HG03565 (cell line): ENCODE results near the gene ZNF563.
"Not testable (repeated sequence)": the region's sequence is repeated elsewhere in the genome, so short reads cannot be mapped to it uniquely, and the experiment has no call there.

ENCODE experiments used
- ATAC-seq: cut with Tn5 transposase; IDR thresholded peaks from one replicate; pipeline ENCODE4 v1.9.1; 2021; ENCODE audit warnings: mild to moderate bottlenecking, moderate library complexity; ENCODE audit not compliant: unreplicated experiment

The ZNF563 gene

DNA sequence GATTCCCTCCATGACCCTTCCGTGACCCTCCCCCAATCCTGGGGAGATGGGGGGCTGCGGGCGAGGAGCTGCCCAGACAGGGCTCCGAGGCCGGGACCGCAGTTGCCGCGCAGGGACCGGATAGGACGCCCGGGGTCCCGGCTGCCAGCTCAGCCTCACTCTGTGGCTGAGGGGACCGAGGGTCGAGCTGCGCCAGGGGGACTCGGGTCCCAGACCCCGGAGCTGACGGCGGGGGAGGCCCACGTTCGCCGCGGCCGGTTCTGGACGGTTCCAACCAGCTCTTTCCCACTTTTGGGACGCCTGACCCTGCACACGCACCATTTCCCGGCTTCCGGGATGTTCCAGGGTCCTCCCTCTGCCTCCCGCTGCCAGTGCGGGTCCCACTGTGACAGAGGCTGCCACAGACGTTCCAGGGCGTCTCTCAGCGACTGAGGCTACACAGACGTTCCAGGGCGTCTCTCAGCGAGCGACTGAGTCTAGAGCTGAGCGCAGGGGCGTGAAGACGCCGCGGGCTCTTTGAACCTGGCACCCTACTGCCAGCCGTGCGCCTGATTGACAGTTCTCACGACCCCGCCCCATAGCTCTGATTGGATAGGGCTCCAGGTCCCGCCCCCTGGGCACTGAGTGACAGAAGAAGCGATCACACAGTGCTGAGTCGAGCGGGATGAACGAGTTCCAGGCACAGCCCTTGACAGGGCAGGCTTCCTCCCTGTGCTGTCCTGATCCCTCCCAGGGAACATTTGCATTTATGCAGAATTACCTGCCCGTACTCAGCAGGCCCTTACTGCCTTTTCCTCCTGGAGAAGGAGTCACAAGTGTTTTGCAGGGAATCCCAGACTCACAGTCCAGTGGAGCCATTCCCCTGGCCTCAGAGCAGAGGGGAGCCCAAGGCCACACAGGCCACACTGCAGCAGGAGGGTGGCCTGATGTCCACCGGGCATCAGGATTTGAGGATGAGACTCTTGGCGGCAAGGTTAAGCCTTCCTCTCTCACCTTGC, at the start of gene ZNF563:
ZNF563 (minus strand) TSS at position 472 of the 998 bp plus-strand sequence; CDS start at position 321, 151 bp downstream.
- peak; percentile 66 for ATAC-seq

DNA sequence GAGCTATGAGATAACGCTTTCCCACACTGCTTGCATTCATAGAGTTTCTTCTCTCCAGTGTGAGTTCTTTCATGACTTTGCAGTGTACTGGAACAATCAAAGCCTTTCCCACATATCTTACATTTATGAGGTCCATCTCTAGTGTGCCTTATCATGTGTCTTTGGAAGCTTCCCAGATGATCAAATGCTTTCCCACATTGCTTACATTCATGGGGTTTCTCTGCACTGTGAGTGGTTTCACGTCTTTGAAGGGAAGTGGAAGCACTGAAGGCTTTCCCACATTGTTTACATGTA, 47.0 kb upstream of the ZNF563 start:
- no peak for ATAC-seq

DNA sequence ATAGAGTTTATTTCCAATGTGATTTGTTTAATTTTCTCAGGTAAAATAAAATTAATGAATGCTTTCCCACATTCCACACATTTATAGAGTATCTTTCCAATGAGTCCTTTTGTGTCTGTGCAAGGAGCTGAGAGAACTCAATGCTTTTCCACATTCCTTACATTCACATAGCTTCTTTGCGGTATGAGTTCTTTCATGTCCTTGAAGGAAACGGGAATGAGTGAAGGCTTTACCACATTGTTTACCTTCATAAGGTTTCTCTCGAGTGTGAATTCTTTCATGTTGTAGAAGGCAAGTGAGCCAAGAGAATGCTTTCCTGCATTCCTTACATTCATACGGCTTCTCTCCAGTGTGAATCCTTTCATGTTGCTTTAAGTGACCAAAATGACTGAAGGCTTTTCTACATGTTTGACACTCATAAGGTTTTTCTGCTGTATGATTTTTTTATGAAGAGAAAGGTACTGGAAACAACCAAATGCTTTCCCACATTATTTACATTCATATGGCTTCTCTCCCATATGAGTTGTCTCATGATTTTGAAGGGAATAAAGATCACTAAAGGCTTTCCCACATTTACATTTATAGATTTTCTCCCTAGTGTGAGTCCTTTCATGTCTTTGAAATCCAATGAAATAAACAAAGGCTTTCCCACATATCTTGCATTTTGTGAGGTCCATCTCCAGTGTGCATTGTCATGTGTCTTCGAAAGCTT, 46.5 kb upstream of the ZNF563 start:
- ATAC-seq, result no peak

GRCh38 chr19:12374026-12374425, 40.6 kb upstream of the ZNF563 start:
- ATAC-seq, result no peak

DNA sequence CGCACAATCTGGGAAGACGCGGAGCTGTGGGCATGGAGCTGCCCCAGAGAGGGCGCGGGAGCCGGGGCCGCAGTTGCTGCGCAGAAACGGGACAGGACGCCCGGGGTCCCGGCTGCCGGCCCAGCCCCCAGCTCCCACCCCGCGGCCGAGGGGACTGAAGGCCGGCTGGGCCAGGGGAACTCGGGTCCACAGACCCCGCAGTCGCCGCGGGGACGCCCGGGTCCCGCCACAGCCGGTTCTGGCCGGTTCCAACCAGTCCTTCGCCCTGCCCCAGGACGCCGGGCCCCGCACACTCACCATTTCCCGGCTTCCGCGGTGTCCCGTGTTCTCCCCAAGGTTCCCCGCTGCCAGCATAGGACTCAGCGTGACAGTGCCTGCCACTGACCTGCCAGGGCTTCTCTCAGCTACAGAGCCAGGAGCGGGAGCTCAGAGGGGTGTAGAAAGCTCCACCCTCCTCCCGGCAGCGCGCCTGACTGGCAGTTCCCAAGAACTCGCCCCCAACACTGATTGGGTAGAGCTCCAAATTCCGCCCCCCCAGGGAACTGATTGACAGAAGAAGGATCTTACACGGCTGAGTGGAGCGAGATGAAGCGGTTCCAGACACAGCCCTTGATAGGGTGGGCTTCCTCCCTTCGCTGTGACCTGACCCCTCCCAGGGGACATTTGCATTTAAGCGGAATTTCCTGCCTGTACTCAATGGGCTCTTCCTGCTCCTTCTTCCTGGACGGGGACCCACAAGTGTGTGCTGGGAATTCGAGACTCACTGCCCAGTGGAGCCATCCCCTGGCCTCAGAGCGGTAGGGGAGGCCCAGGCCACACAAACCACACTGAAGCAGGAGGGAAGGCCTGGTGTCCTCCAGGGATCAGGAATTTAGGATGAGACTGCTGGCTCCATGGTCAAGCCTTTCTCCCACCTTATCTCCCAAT, 32.1 kb upstream of the ZNF563 start, which contains the start of gene ZNF442:
ZNF442 (minus strand) TSS at position 448 of the 927 bp plus-strand sequence. CDS start 2,052 bp downstream, outside the sequence.
- peak; percentile 79 for ATAC-seq

DNA sequence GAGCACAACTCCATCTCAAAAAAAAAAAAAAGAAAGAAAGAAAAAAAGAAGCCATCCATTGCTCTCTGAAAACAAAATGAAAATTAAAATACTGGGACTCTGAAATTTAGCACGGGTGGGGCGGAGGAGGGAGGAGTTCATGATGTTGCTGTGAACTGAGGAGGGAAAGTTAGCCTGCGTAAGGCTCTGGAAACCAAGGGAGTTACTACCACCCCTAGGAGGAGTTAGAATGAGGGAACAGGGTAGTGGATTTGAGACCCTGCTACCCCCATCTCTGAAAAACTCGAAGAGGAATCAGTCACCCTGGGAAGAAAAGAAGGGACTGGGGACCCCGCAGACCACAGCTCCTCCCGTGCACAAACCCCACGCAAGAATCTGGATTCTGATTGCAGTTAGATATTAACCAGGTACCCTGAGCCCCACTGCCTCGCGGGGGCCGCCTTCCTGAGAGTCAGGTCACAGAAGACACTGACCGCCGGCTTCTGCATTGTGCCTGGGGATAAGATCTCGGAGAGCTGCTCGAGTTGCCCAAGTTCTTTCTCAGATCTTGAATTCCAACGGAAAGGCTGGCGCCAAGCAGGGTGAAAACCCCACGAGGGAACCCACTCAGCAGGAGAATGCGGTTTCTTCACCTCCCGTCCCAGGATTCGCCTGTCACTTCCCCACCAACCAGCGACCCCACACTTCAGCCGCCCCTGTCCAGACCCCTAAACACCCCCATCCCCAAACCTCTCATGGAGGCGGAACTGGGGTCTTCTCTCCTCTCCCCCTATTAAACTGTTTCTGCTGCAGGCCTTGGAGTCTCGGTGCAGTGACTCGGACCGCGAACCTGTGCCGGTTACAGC, 31.2 kb upstream of the ZNF563 start:
- no peak for ATAC-seq

- not testable (repeated sequence) for ATAC-seq
Observed at GRCh38 chr19:12362236-12362635, 28.8 kb upstream of the ZNF563 start.

DNA sequence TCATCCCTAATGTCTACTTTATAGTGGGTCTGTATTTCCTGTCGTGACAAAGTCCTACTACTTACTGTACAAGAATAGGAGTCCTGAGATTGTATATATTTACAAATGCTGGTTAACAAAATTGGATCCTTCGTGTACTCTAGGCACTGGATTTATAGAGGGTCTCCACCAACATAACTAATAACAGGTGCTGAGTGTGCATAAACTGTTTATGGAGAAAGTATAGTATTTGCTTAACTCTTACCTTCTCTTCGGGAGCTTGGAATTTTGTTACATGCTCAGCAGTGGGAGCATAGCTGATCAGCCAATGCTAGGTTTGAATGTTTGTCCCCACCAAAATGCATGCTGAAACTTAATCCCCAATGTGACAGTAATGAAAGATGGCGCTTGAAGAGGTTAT, 19.9 kb upstream of the ZNF563 start:
- ATAC-seq, result no peak

DNA sequence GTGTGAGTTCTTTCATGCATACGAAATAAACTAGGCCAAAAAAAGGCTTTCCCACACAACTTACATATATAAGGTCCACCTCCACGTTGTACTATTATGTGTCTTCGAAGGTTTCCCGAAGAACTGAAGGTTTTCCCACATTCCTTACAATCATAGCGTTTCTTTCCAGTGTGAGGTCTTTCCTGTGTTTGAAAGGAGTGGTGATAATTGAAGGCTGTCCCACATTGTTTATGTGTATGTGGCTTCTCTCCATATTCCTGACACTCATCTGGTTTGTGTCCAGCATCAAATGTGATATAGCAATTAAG, 17.4 kb upstream of the ZNF563 start:
- no peak for ATAC-seq

DNA sequence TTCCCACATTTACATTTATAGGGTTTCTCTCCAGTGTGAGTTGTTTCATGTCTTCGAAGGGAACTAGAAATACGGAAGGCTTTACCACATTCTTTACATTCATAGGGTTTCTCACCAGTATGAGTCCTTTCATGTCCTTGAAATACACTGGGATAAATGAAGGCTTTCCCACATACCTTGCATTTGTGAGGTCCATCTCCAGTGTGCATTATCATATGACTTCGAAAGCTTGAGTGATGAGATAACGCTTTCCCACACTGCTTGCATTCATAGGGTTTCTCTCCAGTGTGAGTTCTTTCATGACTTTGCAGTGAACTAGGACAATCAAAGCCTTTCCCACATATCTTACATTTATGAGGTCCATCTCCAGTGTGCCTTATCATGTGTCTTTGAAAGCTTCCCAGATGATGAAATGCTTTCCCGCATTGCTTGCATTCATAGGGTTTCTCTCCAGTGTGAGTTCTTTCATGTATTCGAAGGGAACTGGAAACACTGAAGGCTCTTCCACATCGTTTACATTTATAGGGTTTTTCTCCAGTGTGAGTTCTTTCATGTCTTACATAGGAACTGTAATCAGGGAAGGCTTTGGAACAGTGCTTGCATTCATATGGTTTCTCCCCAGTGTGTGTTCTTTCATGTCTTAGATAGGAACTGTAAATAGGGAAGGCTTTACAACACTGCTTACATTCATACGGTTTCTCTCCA, 16.9 kb upstream of the ZNF563 start:
- ATAC-seq, result no peak

DNA sequence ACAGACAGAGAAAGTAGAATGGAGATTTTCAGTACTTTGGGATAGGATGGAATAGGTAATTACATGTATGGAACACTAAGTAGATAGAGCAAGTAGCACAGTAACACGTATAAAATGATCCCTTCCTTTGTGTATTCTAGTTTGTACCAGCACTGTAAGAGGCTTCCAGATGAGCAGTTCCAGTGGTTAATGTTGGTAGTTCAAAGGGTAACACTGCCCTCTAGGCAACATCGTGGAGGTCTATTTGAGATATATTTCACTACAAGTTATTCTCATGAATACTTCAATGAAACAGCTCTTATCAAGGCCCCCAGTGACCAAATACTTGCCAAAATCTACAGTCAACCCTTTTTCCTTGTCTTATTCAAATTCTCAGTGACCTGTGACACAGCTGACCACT, 13.5 kb upstream of the ZNF563 start:
- no peak for ATAC-seq

DNA sequence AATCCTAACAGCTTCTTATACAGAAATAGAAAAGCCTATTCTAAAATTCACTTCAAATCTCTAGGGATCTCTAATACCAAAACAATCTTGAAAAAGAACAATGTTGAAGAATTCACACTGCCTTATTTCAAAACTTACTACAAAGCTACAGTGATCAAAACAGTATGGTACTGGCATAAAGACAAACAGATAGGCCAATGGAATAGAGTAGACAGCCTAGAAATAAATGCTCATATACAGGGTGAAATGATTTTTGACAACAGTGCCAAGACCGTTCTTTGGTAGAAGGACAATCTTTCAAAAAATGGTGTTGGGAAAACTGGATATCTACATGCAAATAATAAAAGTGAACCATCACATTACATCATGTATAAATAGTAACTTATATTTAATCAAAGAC, 11.8 kb upstream of the ZNF563 start:
- ATAC-seq, result no peak

- ATAC-seq, result no peak
Observed at GRCh38 chr19:12331211-12331941, 2.1 kb downstream of the ZNF563 start.

GRCh38 chr19:12330340-12330739, 3.1 kb downstream of the ZNF563 start:
- no peak for ATAC-seq

- no peak for ATAC-seq
Observed at GRCh38 chr19:12325690-12326089, 7.7 kb downstream of the ZNF563 start.

GRCh38 chr19:12318782-12319413, 14.5 kb downstream of the ZNF563 start:
- ATAC-seq, result no peak

DNA sequence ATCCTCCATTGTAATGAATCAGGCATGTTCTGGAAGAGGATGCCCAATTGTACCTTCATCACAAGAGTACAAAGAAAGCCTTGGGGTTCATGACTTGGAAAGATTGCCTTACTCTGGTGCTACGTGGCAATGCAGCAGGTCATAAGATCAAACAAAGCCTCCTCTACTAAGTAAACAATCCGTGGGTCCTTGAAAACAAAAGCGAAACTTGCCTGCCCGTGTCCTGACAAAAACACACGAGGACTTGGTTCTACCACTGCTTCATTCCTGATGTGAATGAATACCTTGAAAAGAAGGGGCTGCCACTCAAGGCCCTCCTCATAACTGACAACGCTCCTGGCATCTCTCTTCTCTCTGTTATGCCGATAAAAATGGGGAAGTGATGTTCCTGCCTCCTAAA, 18.9 kb downstream of the ZNF563 start:
- ATAC-seq, result no peak

- ATAC-seq, result not testable (repeated sequence)
Observed at GRCh38 chr19:12308891-12309290, 24.5 kb downstream of the ZNF563 start.
